ENCODE data around the gene IL12RB2.
A peak's percentile ranks its signal among the peaks of the same experiment; 100 is the strongest.

Gene IL12RB2, protein sequence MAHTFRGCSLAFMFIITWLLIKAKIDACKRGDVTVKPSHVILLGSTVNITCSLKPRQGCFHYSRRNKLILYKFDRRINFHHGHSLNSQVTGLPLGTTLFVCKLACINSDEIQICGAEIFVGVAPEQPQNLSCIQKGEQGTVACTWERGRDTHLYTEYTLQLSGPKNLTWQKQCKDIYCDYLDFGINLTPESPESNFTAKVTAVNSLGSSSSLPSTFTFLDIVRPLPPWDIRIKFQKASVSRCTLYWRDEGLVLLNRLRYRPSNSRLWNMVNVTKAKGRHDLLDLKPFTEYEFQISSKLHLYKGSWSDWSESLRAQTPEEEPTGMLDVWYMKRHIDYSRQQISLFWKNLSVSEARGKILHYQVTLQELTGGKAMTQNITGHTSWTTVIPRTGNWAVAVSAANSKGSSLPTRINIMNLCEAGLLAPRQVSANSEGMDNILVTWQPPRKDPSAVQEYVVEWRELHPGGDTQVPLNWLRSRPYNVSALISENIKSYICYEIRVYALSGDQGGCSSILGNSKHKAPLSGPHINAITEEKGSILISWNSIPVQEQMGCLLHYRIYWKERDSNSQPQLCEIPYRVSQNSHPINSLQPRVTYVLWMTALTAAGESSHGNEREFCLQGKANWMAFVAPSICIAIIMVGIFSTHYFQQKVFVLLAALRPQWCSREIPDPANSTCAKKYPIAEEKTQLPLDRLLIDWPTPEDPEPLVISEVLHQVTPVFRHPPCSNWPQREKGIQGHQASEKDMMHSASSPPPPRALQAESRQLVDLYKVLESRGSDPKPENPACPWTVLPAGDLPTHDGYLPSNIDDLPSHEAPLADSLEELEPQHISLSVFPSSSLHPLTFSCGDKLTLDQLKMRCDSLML

DNA sequence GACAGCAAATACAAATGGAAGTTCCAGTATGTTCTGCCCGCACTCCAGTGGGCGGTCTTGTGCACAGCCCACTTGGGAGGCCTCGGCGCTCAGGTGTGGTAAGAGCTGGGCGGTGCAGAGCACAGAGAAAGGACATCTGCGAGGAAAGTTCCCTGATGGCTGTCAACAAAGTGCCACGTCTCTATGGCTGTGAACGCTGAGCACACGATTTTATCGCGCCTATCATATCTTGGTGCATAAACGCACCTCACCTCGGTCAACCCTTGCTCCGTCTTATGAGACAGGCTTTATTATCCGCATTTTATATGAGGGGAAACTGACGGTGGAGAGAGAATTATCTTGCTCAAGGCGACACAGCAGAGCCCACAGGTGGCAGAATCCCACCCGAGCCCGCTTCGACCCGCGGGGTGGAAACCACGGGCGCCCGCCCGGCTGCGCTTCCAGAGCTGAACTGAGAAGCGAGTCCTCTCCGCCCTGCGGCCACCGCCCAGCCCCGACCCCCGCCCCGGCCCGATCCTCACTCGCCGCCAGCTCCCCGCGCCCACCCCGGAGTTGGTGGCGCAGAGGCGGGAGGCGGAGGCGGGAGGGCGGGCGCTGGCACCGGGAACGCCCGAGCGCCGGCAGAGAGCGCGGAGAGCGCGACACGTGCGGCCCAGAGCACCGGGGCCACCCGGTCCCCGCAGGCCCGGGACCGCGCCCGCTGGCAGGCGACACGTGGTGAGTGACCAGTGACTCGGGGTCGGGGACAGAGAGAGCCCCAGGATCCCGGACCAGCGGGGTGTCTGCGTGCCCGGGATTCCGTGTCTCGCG lies at the start of gene IL12RB2:
Gene IL12RB2, plus strand, starts transcription at position 623 of the 810 bp plus-strand sequence. CDS start 12,496 bp downstream, outside the sequence.
- DNase-seq = peak in 2 of 4 experiments; percentile 13 to 18

DNA sequence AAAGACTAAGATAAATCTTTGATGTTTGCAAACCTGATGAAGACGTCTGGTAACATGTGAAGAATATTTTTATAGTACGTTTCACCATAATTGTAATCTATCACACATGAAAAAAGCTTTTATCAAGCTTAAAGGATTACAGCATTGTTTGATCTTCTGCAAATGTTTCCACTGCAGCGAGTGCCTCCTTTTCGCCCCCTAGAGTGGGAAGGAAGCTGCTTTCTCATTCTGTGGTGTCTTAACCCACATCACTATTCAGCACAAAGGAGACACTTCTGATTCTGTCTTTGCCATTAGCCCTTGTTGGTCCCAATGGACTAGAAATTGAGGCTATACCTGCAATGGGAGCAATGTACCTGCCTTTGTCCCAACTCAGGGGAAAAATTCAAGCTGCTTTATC lies 46.0 kb upstream of the IL12RB2 start:
- DNase-seq = peak in 1 of 4 experiments; percentile 3

DNA sequence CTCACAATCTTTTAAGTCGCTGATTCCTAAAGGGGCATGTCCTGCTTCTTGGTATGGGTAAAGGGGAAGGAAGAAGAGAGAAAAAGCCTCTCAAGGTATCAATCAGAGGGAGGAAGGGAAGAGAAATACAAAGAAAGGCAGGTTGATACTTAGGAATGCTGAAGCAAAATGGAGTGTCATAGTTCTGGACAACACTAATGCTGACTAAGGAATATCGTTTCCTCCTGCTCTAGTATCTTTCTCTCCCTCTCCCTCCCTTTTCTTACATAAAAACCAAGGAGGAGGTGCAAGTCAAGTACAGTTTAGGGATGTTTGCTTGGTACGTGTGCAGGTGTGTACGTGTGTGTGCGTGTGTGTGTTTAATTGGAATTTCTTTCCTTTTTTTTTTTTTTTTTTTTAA lies 44.9 kb upstream of the IL12RB2 start:
- no peak for DNase-seq

DNA sequence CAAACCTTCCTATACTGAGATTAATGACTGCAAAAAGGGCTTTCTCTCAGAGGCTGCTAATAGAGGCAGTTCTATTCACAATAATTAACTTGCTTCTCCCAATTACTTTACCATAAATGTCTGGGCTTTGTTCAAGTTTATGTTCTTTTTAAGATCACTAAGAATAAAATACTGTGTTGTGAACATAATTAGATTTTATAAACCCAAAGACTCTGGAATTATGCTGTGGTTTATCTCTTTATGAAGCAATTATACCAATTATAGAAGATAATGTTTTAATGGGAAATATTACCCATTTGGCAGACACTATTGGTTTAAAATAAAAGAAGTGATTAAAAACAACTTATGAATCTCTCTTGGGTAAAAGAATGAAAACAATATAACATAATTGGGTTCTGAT lies 43.5 kb upstream of the IL12RB2 start:
- DNase-seq = no peak

DNA sequence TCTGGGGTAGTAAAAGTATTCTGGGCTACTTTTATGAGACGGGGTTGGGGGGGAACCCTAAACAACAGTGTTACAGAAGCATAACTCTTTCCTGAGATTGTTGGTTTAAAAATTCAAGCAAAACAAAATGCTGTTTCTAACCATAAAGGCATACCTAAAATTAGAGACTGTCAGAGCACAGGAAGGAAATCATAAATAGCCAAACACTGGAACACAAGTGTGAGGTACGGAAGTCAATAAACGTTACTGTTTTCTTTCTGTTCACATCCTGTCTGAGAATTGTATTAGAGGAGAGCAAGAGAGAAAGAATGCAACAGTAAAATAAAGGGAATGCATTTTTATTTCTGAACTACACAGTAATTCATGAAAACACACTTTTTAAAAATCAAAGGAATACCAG lies 42.8 kb upstream of the IL12RB2 start:
- DNase-seq = no peak

DNA sequence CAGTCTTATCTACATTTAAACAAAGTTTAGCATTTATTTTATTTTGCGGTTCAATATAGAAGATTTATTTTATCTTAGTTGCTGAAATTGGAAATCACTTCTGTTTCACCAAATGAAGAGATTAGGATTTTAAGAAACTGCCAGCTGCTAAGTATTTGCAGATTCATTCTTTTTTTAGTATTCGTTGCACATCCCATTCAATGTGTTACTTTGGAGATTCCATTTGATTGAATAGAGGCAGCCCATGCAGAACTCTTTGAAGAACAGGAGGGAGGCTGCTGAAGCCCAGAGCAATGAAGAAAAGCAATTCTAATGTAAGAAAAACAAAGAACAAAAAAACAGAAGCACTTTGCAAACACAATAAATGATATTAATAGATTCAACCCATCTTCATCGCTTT lies 38.6 kb upstream of the IL12RB2 start:
- no peak for DNase-seq

DNA sequence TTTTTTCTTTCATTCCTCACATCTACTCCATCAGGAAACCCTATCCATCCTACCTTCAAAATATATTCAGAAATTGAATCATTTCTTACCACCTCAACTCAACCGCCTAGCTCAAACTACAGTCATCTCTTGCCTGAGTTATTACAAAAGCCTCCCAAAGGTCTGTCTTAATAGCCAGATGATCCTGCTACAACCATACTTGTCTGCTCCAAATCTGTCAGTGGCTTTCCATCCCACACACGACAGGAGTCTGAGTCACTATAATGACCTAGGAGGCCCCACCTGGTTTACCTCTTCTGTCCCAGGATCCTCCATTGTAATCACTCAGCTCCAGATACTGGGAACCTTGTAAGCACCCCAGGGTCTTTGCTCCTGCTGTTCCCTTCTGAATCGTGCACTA lies 37.1 kb upstream of the IL12RB2 start:
- DNase-seq = no peak

DNA sequence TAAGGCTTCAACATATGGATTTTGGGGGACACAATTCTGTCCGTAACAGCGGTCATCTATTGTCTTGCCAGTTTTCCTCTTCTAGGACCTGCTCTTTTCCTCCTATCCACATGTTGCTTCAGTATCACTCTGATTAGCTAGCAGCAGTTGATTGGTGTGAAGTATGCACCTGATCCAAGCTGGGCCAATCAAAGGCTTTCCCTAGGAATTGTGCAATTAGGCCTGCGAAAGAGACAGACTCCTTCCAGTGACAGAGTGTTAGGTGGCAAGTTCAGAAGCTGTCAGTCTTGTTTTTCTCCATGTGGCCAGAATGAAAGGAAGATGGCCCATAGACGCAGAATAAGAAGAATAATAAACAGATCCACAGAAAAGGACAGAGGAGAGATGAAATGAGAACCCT lies 34.1 kb upstream of the IL12RB2 start:
- no peak for DNase-seq

DNA sequence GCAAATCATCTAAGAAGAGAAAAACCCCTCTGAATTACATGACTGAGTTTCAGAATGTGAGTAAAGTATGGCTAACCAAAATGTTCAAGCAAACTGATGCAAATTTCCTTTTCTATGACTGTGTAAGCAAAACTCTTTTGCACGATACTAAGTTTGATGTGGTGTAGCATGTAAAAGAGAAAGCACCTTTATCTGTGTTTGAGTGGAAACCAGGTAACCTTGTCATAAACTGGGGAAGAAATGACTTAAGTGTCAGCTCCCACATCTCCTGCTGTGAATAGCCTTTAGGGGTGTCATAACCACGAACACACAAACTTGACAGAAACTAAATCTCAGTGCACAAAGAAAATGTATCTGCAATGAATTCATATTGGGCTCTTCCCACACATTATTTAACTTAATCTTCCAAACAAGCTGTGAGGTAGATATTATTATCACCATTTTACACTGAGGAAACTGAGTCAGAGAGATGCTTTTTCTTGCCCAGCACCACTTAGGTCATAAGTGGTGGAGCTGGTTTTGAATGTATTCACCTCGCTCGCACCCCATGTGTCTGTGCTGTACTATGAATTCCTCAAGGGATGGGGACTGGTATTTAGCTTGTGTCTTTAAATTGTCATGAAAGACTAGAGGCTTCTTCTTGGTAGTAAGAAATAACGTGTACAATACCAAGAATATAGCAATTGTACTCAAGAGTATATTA lies 32.9 kb upstream of the IL12RB2 start:
- DNase-seq = no peak

DNA sequence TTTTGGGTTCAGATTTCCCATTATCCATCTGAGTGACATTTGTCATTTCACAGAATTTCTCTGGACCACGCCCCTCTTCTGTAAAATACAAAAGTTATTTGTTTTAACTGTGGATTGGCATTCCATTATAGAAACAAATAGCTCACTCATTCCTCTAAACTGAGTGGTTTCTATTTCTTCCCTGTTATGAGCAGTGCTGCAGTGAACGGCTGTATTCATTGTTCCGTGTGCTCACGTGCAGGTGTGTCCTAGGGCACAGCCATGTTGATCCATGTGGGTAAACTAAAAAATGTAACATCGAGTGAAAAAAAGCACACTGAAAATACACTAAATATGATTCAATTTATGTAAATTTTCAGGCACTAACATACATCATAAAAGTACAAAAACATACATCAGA lies 27.0 kb upstream of the IL12RB2 start:
- DNase-seq = no peak

DNA sequence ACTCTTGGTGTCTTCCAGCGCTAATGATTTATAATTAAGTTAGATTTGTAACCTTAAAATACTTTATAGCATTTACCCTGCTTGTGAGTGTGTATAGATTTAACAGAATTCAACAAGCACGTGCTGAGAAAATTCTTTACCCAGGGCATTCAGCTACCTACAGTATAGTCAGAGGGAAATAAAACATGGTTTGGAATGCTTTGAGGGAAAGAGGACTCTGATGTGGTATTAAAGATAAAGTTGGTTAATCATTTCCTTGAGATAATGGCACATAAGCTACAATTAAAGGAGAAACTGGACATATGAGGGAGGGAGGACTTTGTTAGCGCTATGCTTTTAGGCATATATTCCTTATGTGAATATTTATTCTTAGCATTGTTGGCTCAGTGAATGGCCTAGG lies 26.4 kb upstream of the IL12RB2 start:
- no peak for DNase-seq

DNA sequence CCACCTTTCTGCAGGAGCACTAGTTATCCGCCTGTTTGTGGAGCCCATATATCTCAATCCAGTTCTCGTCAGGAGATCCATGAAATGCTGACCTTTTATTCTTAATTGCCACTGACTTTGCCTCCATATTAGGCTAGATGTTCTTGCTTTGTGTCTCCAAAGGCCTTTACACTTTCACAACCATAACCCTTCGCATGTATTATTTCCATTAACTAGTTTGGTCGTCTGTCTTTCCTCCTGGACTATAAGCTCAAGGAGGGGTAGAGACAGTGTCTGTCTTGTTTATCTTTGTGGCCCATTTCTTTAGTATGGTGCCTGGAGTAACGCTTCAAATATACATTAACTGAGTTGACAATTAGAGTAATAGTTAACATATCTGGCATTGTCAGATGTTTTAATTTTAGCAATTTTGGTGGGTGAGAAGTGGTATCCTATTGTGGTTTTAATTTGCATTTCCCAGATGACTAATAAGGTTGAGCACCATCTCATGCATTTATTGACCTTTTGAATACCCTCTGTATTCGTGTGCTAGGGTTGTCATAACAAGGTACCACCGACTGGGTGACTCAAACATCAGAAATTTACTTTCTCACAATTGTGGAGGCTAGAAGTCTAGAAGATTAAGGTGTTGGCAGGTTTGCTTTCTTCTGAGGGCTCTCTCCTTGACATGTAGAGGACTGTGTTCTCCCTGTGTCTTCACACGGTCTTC lies 21.7 kb upstream of the IL12RB2 start:
- no peak for DNase-seq

DNA sequence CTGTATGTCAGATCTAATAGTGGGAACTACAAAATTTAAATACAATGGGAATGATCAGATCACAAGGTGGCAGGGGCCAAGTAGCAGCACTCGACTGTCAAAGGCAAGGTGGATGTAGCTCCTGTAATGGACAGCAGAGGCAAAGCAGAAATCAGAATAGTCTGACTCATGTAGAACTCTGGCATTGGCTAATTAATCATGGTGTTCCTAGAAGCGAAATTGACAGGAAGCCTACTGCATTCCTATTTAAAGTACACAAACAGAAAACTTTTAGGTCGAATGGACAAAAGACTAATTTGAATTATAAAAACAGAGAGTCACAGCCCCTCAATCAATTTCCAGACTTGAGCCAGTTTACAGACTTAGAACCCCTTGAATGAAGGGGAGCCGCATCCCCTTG lies 17.4 kb upstream of the IL12RB2 start:
- no peak for DNase-seq

DNA sequence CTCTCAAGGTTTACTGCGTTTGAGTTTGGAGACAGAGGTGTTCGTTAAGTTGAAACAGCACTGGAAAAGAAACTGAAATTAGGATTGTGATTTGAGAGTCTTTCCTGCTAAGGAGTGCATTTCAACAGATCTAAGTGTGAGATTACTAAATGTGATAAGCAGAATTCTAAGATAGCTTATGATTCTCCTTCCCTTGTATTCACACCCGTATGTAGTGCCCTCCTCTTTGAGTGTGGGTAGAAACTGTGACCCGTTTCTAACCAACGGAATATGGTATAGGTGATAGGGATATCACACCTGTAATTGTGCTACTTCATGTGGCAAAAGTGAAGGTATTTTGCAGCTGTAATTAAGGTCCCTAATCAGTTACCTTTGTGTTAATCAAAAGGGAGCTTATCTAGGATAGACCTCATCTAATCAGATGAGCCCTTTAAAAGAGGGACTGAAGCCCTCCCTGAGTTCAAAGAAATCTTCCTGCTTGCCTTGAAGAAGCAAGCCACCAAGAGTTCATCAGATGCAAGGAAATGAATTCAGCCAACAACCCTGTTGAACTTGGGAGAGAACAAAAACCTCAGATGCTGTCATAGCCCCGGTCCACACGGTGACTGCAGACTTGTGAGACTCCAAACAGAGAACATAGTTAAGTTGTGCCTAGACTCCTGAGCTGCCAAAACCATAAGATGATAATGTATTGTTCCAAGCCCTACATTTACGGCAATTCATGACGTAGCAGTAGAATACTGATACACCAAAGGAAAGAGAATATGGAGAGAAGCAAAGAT lies 12.6 kb upstream of the IL12RB2 start:
- no peak for DNase-seq

DNA sequence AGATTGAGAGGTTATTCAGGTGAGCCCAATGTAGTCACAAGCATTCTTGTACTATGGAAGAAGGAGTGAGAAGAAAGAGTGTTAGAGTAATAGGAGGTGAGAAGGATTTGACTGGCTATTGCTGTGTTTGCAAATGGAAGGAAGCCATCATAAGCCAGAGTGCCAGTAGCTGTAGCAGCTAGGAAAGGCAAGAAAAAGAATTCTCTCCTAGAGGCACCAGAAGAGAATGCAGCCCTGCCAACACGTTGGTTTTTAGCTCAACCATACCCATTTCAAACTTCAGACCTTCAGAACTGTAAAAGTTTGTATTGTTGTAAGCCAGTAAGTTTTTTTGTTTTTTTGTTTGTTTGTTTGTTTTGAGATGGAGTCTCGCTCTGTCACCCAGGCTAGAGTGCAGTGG lies 8.9 kb upstream of the IL12RB2 start:
- DNase-seq = no peak

DNA sequence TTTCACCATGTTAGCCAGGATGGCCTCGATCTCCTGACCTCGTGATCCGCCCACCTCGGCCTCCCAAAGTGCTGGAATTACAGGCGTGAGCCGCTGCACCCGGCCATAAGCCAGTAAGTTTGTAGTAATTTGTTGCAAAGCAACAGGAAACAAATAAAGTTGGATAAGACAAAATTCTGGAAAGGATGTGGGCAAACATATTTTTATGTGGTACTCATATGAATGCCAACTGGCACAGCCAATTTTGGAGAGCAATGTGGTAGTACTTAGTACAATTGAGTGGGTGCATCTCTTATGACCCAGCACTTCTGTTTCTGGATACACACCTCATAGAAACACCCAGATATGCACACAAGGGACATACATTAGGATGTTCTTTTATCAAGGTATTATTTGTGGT lies 8.4 kb upstream of the IL12RB2 start:
- no peak for DNase-seq

DNA sequence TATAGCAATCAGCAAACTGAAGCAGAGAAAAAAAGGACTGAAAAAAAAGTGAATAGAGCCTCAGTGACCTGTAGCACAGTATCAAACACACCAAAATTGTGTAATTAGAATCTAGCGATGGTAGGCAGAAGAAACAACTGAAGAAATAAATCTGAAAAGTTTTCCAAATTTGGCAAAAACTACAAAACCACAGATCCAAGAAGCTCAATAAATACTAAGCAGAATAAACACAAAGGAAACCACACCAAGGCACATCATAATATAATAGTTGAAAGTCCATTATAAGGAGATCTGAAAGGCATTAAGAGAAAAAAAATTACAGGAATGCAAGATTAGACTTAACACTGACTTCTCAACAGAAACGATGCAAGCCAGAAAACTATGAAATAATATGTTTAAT lies 7.1 kb upstream of the IL12RB2 start:
- DNase-seq = no peak

DNA sequence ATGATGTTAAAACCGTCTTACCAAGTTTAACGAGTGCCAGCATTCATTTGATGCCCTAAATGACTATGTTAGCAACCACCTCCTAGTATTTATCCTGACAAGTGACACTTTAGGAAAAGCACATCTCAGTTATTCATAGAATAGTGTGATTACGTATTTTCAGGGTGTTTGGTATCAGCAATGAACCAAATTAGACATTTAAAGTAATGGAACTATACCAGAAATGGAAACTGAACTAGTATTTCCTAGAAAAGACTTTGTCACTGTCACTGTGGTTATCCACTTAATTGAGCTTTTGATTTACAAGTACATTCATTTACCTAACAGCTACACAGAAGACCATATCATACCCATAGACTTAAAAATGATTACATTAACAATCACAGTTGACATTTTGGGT lies 3.6 kb upstream of the IL12RB2 start:
- DNase-seq = no peak

DNA sequence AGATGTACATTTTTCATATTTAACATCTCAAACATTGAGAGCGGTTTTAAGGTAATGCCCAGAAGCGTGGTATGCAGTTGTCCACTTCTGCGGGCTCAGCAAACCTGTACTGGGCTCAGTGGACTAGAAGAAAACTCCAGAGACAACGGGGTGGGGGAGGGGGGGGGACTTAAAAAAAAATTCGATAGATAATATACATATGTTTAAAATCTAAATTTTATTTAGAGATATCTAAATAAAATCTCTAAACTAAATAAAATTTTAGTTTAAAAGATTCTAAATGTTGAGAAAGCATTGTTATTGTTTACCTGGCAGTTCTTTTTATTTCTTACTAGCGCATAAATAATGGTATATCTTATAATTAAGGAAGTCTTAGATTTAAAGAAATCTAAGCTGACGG lies 1.1 kb upstream of the IL12RB2 start:
- DNase-seq = no peak

DNA sequence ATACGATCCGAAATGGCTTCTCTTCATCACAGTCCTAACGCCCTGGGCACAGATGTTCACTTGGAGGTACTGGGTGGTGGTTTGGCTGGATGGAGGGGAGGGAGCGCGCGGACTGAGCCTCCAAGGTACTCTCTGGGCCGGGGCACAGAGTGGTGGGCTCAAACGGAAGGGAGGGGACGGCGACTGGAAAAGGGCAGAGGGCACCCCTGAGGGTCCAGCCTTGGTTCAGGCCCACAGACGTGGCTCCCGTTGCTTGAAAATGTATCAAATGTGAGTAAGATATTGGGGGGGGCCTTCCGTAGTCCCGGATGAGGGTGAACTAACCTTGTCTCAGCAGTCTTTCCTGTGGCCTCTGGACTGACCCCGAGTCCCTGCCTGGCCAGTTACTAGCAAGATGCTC lies 463 bp downstream of the IL12RB2 start:
- DNase-seq = no peak

DNA sequence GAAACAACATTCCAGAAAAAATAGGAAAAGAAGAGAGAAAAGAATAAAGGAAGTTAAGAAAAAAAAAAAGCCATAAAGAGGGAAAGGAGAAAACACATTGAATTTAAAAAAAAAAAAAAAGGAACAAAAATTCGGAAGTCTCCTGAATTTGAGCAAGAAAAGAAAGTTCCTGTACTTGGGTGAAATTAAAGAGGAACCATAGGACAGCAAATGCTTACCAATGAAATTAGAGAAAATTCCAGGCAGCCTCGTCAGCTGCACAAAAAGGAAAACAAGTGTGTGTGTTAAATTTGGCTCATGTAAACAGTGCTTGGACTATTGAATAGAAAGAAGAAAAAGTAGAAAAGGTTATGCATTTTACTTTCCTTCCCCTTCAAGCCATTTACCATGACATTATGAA lies 4.9 kb downstream of the IL12RB2 start:
- DNase-seq = no peak

Measured in activated naive CD4-positive, alpha-beta T cell (primary cell).